B cell (primary cell): ENCODE measurements around the gene POP4. TPM values are rescaled to one million over a fixed set of nuclear protein-coding genes. Genes with fewer than 3 reads are reported as not detected.

Source experiments
- ATAC-seq: fragments of 200-7000 bp; cut with Tn5 transposase; one replicate; pipeline ENCODE4 v1.10.0; 2021; ENCODE audit warnings: low read depth, mild to moderate bottlenecking, moderate number of reproducible peaks, moderate library complexity
- CTCF ChIA-PET: fragments of 350-600 bp; sonication (Branson Sonifier 250); formaldehyde crosslinking; loops from one replicate; lab custom pipeline; 2021; ENCODE audit warnings: antibody characterized with exemption, inconsistent platforms; lab: Charles Lee
- POLR2A ChIA-PET: fragments of 350-600 bp; sonication (Branson Sonifier 250); formaldehyde crosslinking; loops from one replicate; lab custom pipeline; 2021; ENCODE audit warnings: antibody characterized with exemption; lab: Charles Lee
- DNase-seq: peaks from one replicate; pipeline ENCODE4 v3.0.0; 2013
- H2AFZ ChIP-seq: 2 replicates; pipeline ENCODE4 v1.6.1; 2012; ENCODE audit warnings: mild to moderate bottlenecking, low read depth, low read length; ENCODE audit not compliant: insufficient read depth, poor library complexity, severe bottlenecking
- H3K27ac ChIP-seq, 2 donors: 1 replicate in 1 of 2; 2 replicates in 1 of 2; pipeline ENCODE4 v1.5.1; 2012 to 2013; ENCODE audit warnings: low read length in 2 of 2, mild to moderate bottlenecking in 2 of 2, moderate library complexity in 1 of 2
- H3K27me3 ChIP-seq, 4 experiments: fragments of 200-600 bp in 1 of 4; sonication (generic) in 1 of 4; replicated peaks in 1 of 4; 1 replicate in 2 of 4; 2 replicates in 2 of 4; pipeline versions ENCODE4 v1.6.1 to v1.7.0; 2013 to 2016; ENCODE audit warnings: low read length in 3 of 4, mild to moderate bottlenecking in 2 of 4, mixed read lengths in 1 of 4, moderate library complexity in 1 of 4; ENCODE audit not compliant: insufficient read depth in 4 of 4, control insufficient read depth in 3 of 4; ENCODE audit errors: control extremely low read depth in 1 of 4
- H3K36me3 ChIP-seq, 2 experiments: replicated peaks in 1 of 2; 1 replicate in 1 of 2; 2 replicates in 1 of 2; pipeline versions ENCODE4 v1.6.1 to v1.7.1; 2013; ENCODE audit warnings: low read length in 1 of 2; ENCODE audit not compliant: insufficient read depth in 2 of 2, control insufficient read depth in 1 of 2; ENCODE audit errors: control extremely low read depth in 1 of 2, extremely low read depth in 1 of 2
- H3K4me1 ChIP-seq, 2 donors: fragments of 200-600 bp in 1 of 2; sonication (generic) in 1 of 2; 1 replicate in 1 of 2; 2 replicates in 1 of 2; pipeline versions ENCODE4 v1.5.1 to v1.6.1; 2013 to 2017; ENCODE audit warnings: low read length in 2 of 2; ENCODE audit not compliant: control insufficient read depth in 2 of 2, insufficient read depth in 2 of 2
- H3K4me2 ChIP-seq: replicated peaks from 2 replicates; pipeline ENCODE3; 2012; ENCODE audit warnings: mild to moderate bottlenecking, low read depth, low read length; ENCODE audit not compliant: poor library complexity, severe bottlenecking
- H3K4me3 ChIP-seq, 5 experiments: fragments of 200-600 bp in 1 of 5; sonication (generic) in 1 of 5; 1 replicate in 3 of 5; 2 replicates in 2 of 5; pipeline versions ENCODE4 v1.5.1 to v1.7.0; 2011 to 2016; ENCODE audit warnings: low read length in 4 of 5, mild to moderate bottlenecking in 4 of 5, low read depth in 2 of 5, control low read depth in 1 of 5, moderate library complexity in 1 of 5; ENCODE audit not compliant: insufficient read depth in 1 of 5; ENCODE audit errors: control extremely low read depth in 1 of 5, extremely low read depth in 1 of 5
- H3K79me2 ChIP-seq: fragments of 200-600 bp; sonication (generic); one replicate; pipeline ENCODE4 v1.6.0; 2016; ENCODE audit warnings: low read length; ENCODE audit not compliant: control insufficient read depth, insufficient read depth
- H3K9ac ChIP-seq: fragments of 200-600 bp; sonication (generic); 2 replicates; pipeline ENCODE4 v1.6.1; 2017; ENCODE audit warnings: mild to moderate bottlenecking, low read length, moderate library complexity
- H3K9me3 ChIP-seq, 3 donors: one replicate each; pipeline versions ENCODE4 v1.6.1 to v1.7.1; 2013; ENCODE audit warnings: low read length in 2 of 3; ENCODE audit not compliant: control insufficient read depth in 2 of 3, insufficient read depth in 1 of 3; ENCODE audit errors: control extremely low read depth in 1 of 3
- H4K20me1 ChIP-seq: 2 replicates; pipeline ENCODE4 v1.6.0; 2012; ENCODE audit warnings: mild to moderate bottlenecking, low read length; ENCODE audit not compliant: insufficient read depth, control insufficient read depth, poor library complexity, severe bottlenecking
- H3K27ac Mint-ChIP-seq: one replicate; pipeline ENCODE4 v1.8.0; 2021; ENCODE audit warnings: mixed read lengths
- H3K27me3 Mint-ChIP-seq: one replicate; pipeline ENCODE4 v1.8.0; 2021; ENCODE audit warnings: mixed read lengths
- H3K4me1 Mint-ChIP-seq: one replicate; pipeline ENCODE4 v1.8.0; 2021; ENCODE audit warnings: mixed read lengths
- H3K4me3 Mint-ChIP-seq: one replicate; pipeline ENCODE4 v1.8.0; 2021; ENCODE audit warnings: mixed read lengths
- H3K9me3 Mint-ChIP-seq: one replicate; pipeline ENCODE4 v1.8.0; 2022; ENCODE audit warnings: mixed read lengths; ENCODE audit not compliant: insufficient read depth
- CTCF ChIP-seq: fragments of 200-600 bp; IDR thresholded peaks from one replicate; pipeline ENCODE4 v1.8.0; 2022; ENCODE audit warnings: antibody characterized with exemption, mild to moderate bottlenecking
- EZH2 ChIP-seq: IDR thresholded peaks from 2 replicates; pipeline ENCODE4 v1.6.1; 2012; ENCODE audit warnings: borderline replicate concordance, low read depth, mild to moderate bottlenecking, moderate library complexity, low read length; ENCODE audit not compliant: insufficient read depth, poor library complexity, severe bottlenecking
- WGBS: methylation state at CpG from one replicate; pipeline ENCODE4 v1.1.5; 2013; ENCODE audit warnings: missing lambda C conversion rate; ENCODE audit not compliant: insufficient coverage; 5-methylcytosine and 5-hydroxymethylcytosine counted together
- intact Hi-C: fragments of 100-400 bp; cut with micrococcal nuclease; formaldehyde crosslinking; loops from one replicate; pipeline ENCODE4 v1.10.0; 2022
- polyA plus RNA-seq: library from polyadenylated mRNA; depleted of rRNA; stranded (reverse); fragments of >200 nt; gene quantifications from 2 replicates; pipeline ENCODE4 v1.2.3, GENCODE V29; 2012
- total RNA-seq, 2 donors: library from RNA; stranded (reverse); fragments of 120-200 nt in 1 of 2; gene quantifications; 1 replicate in 1 of 2; 2 replicates in 1 of 2; pipeline versions ENCODE4 v1.2.3 to v1.2.4, GENCODE V29; 2013 to 2022

The POP4 gene
- total and polyA plus RNA-seq, 2 donors (not counting 1 experiment from before 2014, with no cell fraction given), result 58.9 to 61.2 TPM

- Mint-ChIP-seq H3K27me3 (no peaks in the 10 kb centered on the region), H3K4me1 (peaks cover 27% of the 10 kb centered on the region), H3K27ac (peak overlapping the region; percentile 80), H3K9me3 (no peaks in the 10 kb centered on the region), H3K4me3 (peak overlapping the region; percentile 87)
- H3K27ac ChIP-seq, result no peak overlapping the region
- H3K4me3 ChIP-seq, result peak overlapping the region in 4 of 5 experiments; percentile 49 to 87 (median 76)
- 97% methylated on average over 16 of the region's 19 CpGs for WGBS
- H3K36me3 ChIP-seq, result no peaks in the 10 kb centered on the region
- ATAC-seq (no peak), DNase-seq (no peak)
- ChIA-PET POLR2A (interaction anchor here (1.8 kb wide), 1 partner anchor 52 kb away, joined by 8 read pairs; the partner anchor contains the start of gene C19orf12), CTCF (interaction anchor here (1.5 to 10.1 kb wide), 8 partner anchors 27 to 66 kb away, joined by 3 to 116 read pairs (median 8); partner anchors contain the start of genes C19orf12 and POP4)
- peak overlapping the region; percentile 91 for H3K9ac ChIP-seq
- peaks cover 0 to 5% (median 0%) of the 10 kb centered on the region in 3 donors for H3K9me3 ChIP-seq
- H3K4me2 ChIP-seq, result peak overlapping the region; percentile 100
- H3K4me1 ChIP-seq, result peaks cover 31 to 42% of the 10 kb centered on the region in 2 donors
- no peaks in the 10 kb centered on the region for H3K27me3 ChIP-seq
- peaks cover 37% of the 10 kb centered on the region for H3K79me2 ChIP-seq
- peak overlapping the region; percentile 92 for H2AFZ ChIP-seq
- TF ChIP-seq CTCF (no peak), EZH2 (no peak)
- H4K20me1 ChIP-seq, result no peaks in the 10 kb centered on the region
- intact Hi-C loops, result loop anchor here (2.0 to 10.0 kb wide), 3 partner anchors 17 to 151 kb away; partner anchors contain the start of gene CCNE1
These were observed 58.0 kb downstream of the POP4 start for GRCh38 chr19:29663861-29664752.
